ENCODE results near the gene RNF208. TPM values are rescaled to one million over a fixed set of nuclear protein-coding genes. Genes with fewer than 3 reads are reported as not detected.

RNF208 gene
- total and polyA plus RNA-seq, 2 donors (not counting 3 experiments of a cell fraction or from before 2014, with no cell fraction given) = 1.3 to 4.8 TPM

DNA sequence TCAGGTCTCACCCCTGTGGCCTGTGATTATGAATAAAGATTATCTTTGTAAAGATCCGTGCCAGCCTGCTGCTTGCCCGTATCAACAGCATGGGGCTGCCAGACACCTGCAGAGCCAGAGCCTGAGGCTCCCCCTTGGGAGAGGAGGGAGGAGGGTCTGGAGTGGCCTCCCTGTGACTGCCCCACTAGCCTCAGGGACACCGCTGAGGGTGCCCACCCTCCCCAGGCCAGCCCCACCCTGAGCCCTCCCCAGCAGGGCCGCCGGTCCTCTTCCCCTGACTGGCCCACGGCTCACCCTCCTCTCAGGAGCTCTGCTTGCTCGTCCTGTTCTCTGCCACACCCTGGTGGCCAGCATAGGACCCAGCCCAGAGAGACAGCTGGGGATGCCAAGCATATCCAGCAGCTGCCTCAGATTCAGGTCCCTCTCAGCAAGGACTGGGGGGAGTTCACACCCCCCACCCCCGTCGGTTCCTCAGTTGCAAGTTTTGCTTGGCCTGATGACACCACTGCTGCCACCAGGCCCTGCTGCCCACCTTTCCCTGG, 31.7 kb downstream of the RNF208 start:
- no peak for TF ChIP-seq FOS (IDR thresholded peaks at IDR 0.05; ENCODE audit: borderline replicate concordance, insufficient read depth, low read length)
- TF ChIP-seq MAX (IDR thresholded peaks at IDR 0.05; ENCODE audit: insufficient read depth, insufficient read length) = no peak
- no peak for TF ChIP-seq MYC (IDR thresholded peaks at IDR 0.05; ENCODE audit: low read depth, low read length)
- no peak for TF ChIP-seq EZH2 (IDR thresholded peaks at IDR 0.05; ENCODE audit: borderline replicate concordance, low read depth, low read length, severe bottlenecking)
- TF ChIP-seq GATA2 (IDR thresholded peaks at IDR 0.05; ENCODE audit: insufficient read depth, insufficient read length, low read depth, low read length) = no peak
- TF ChIP-seq POLR2A (IDR thresholded peaks at IDR 0.05; ENCODE audit: low read depth, low read length) = no peak
- no peak for TF ChIP-seq JUN (IDR thresholded peaks at IDR 0.05; ENCODE audit: borderline replicate concordance, insufficient read depth, insufficient read length, low read depth)
- TF ChIP-seq POLR2AphosphoS5 (IDR thresholded peaks at IDR 0.05; ENCODE audit: insufficient read depth, low read depth, low read length) = no peak
- intact Hi-C loops (cut with micrococcal nuclease) = no loop called here
- Histone ChIP-seq H3K9me3 (replicated peaks; ENCODE audit: control insufficient read depth, insufficient read depth, low read length) (no peaks in the 10 kb centered on the region), H3K79me2 (ENCODE audit: control insufficient read depth, insufficient read depth, low read length) (peaks cover 33% of the 10 kb centered on the region), H3K4me2 (ENCODE audit: insufficient read depth, low read length) (no peak overlapping the region), H3K4me3 (replicated peaks in 1 of 3; ENCODE audit: insufficient read depth in 1 of 3, low read depth in 1 of 3, low read length in 3 of 3) (no peak overlapping the region), H3K27me3 (ENCODE audit: control insufficient read depth in 2 of 2, insufficient read depth in 2 of 2, low read length in 2 of 2) (no peaks in the 10 kb centered on the region), H3K9ac (replicated peaks; ENCODE audit: extremely low read depth, insufficient read depth, low read length) (no peak overlapping the region), H4K20me1 (replicated peaks; ENCODE audit: control insufficient read depth, extremely low read depth, insufficient read depth, low read length) (no peaks in the 10 kb centered on the region), H2AFZ (ENCODE audit: low read depth, low read length) (no peak overlapping the region), H3K9me1 (replicated peaks; ENCODE audit: control insufficient read depth, extremely low read depth, insufficient read depth, low read length) (no peaks in the 10 kb centered on the region), H3K36me3 (ENCODE audit: control insufficient read depth in 2 of 2, extremely low read depth in 1 of 2, insufficient read depth in 2 of 2, low read length in 2 of 2) (peaks cover 0 to 22% of the 10 kb centered on the region in 2 experiments), H3K4me1 (ENCODE audit: control insufficient read depth, extremely low read depth, insufficient read depth, low read length) (peaks cover 17% of the 10 kb centered on the region), H3K27ac (ENCODE audit: insufficient read depth, low read depth, low read length) (no peak overlapping the region)
- DNase-seq (ENCODE audit: low read depth, low spot score) = no peak
- ChIA-PET CTCF (interaction anchor here (1.8 to 3.1 kb wide), 2 partner anchors 8 to 37 kb away, joined by 7 to 30 read pairs; partner anchors contain the start of gene RNF224), POLR2A (interaction anchor here (1.8 kb wide), 1 partner anchor 10 kb away, joined by 6 read pairs; the partner anchor contains the start of gene TPRN)
- dilution Hi-C loops (cut with MboI; ENCODE audit: extremely low pct_ligation_motif_present, low sequenced_read_pairs) = no loop called here
- FAIRE-seq = no peak
- no TSS peak for BruUV-seq (replicated peaks)

Data from endothelial cell of umbilical vein (primary cell).